HepG2 (cell line): ENCODE results near the gene LMCD1. TPM values are rescaled to one million over a fixed set of nuclear protein-coding genes. Genes with fewer than 3 reads are reported as not detected.

Experiments
- AGO1 ChIP-seq: fragments of 200-400 bp; formaldehyde crosslinking; IDR thresholded peaks from 2 replicates; pipeline ENCODE4 v1.6.1; 2017; ENCODE audit warnings: mild to moderate bottlenecking, low read depth, low read length, moderate library complexity; ENCODE audit not compliant: poor library complexity, severe bottlenecking
- HDAC2 ChIP-seq: sonication (generic); formaldehyde crosslinking; IDR thresholded peaks from 2 replicates; pipeline ENCODE4 v1.4.0; 2020; ENCODE audit warnings: missing genetic modification reagents
- HNF4G ChIP-seq, 2 experiments: sonication (generic) in 1 of 2; formaldehyde crosslinking in 1 of 2; IDR thresholded peaks; 2 replicates each; pipeline versions ENCODE4 v1.4.0 to v1.6.1; 2011 to 2020; ENCODE audit warnings: borderline replicate concordance in 2 of 2, low read depth in 2 of 2, mild to moderate bottlenecking in 2 of 2, low read length in 1 of 2, missing genetic modification reagents in 1 of 2, moderate library complexity in 1 of 2
- KAT7 ChIP-seq: IDR thresholded peaks from 2 replicates; pipeline ENCODE4 v1.6.1; 2018; ENCODE audit warnings: borderline replicate concordance, missing compliant biosample characterization
- NCOA5 ChIP-seq: sonication (generic); formaldehyde crosslinking; IDR thresholded peaks from 2 replicates; pipeline ENCODE4 v1.4.0; 2020; ENCODE audit warnings: missing genetic modification reagents
- RAD21 ChIP-seq: fragments of 450-650 bp; formaldehyde crosslinking; IDR thresholded peaks from 2 replicates; pipeline ENCODE4 v1.5.0; 2020; ENCODE audit warnings: mild to moderate bottlenecking
- SCMH1 ChIP-seq: sonication (generic); formaldehyde crosslinking; IDR thresholded peaks from 2 replicates; pipeline ENCODE4 v1.9.0; 2021; ENCODE audit warnings: missing genetic modification reagents, mild to moderate bottlenecking, borderline replicate concordance
- SRSF4 ChIP-seq: fragments of 200-400 bp; formaldehyde crosslinking; IDR thresholded peaks from one replicate; pipeline ENCODE4 v1.6.1; 2018; ENCODE audit warnings: mild to moderate bottlenecking, low read depth, low read length, moderate library complexity; ENCODE audit not compliant: poor library complexity, severe bottlenecking
- SRY ChIP-seq: sonication (generic); formaldehyde crosslinking; IDR thresholded peaks from 2 replicates; pipeline ENCODE4 v1.8.0; 2022; ENCODE audit warnings: mild to moderate bottlenecking, missing genetic modification reagents
- SSRP1 ChIP-seq: IDR thresholded peaks from 2 replicates; pipeline ENCODE4 v1.6.1; 2016; ENCODE audit warnings: control low read depth
- TEAD2 ChIP-seq: sonication (generic); formaldehyde crosslinking; IDR thresholded peaks from 2 replicates; pipeline ENCODE4 v1.9.0; 2021; ENCODE audit warnings: missing genetic modification reagents
- XBP1 ChIP-seq: sonication (generic); formaldehyde crosslinking; IDR thresholded peaks from 2 replicates; pipeline ENCODE4 v1.5.0; 2020; ENCODE audit warnings: missing genetic modification reagents
- ZNF468 ChIP-seq: sonication (generic); formaldehyde crosslinking; IDR thresholded peaks from 2 replicates; pipeline ENCODE4 v1.8.0; 2022; ENCODE audit warnings: mild to moderate bottlenecking, moderate library complexity, missing genetic modification reagents
- ZNF761 ChIP-seq: sonication (generic); formaldehyde crosslinking; conservative IDR thresholded peaks from 2 replicates; pipeline ENCODE4 v1.4.0; 2020; ENCODE audit warnings: mild to moderate bottlenecking, missing genetic modification reagents
- ZNF768 ChIP-seq: sonication (generic); formaldehyde crosslinking; IDR thresholded peaks from 2 replicates; pipeline ENCODE4 v1.4.0; 2020; ENCODE audit warnings: missing genetic modification reagents
- ZSCAN30 ChIP-seq: sonication (generic); formaldehyde crosslinking; IDR thresholded peaks from 2 replicates; pipeline ENCODE4 v1.5.0; 2020; ENCODE audit warnings: mild to moderate bottlenecking, missing genetic modification reagents
- polyA plus RNA-seq, 8 experiments: library from polyadenylated mRNA; depleted of rRNA in 3 of 8; stranded (reverse) in 7 of 8; unstranded in 1 of 8; fragments of >200 nt; fragmentation: Illumina TruSeq in 4 of 8; extraction: Trizol in 4 of 8; gene quantifications; 2 replicates each; pipeline versions ENCODE4 v1.2.1 to v1.2.3, GENCODE V29; 2011 to 2016; ENCODE audit warnings: low read depth in 4 of 8, missing spikeins in 1 of 8, mixed read lengths in 1 of 8; ENCODE audit not compliant: insufficient read depth in 1 of 8
- total RNA-seq, 5 experiments: library from RNA; depleted of rRNA; stranded (reverse); fragments of >200 nt; fragmentation: Illumina TruSeq; extraction: Trizol; gene quantifications; 2 replicates each; pipeline ENCODE4 v1.2.3, GENCODE V29; 2016; ENCODE audit warnings: low read depth in 1 of 5
- TF ChIP-seq, protein P1 (sequence below): sonication (generic); formaldehyde crosslinking; conservative IDR thresholded peaks from 2 replicates; pipeline ENCODE4 v1.4.0; 2020; ENCODE audit warnings: missing genetic modification reagents
- TF ChIP-seq, protein P2 (sequence below): IDR thresholded peaks from 2 replicates; pipeline ENCODE4 v1.4.0; 2020; ENCODE audit warnings: mild to moderate bottlenecking, missing genetic modification reagents
- TF ChIP-seq, protein P3 (sequence below): sonication (generic); formaldehyde crosslinking; IDR thresholded peaks from 2 replicates; pipeline ENCODE4 v1.5.0; 2020; ENCODE audit warnings: missing genetic modification reagents
- TF ChIP-seq, protein P4 (sequence below): sonication (generic); formaldehyde crosslinking; IDR thresholded peaks from 2 replicates; pipeline ENCODE4 v1.4.0; 2020; ENCODE audit warnings: missing genetic modification reagents

LMCD1 gene
- total and polyA plus RNA-seq, 2 of the 13 experiments (the other 11 are each of a cell fraction or from before 2014, with no cell fraction given) = 6.2 to 7.1 TPM

DNA sequence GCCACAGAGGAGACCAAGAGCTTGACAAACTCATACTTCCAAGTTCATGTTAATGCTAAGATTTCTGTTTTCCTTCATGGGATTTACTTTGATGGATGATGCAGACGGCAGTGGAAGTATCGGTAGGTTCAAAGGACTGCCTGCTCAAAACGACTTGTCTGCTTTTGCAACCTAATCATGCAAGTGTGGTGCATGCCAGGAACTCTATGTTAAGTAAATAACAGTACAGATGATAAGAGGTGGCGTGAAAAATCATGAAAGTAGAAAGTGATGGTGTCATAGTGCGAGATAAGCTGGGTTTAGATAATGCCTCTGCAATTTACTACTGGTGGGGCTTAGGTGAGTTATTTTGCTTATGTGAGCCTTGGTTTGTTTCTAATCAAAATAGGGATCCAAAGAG lies 14.7 kb upstream of the LMCD1 start (continued):
- no peak for TF ChIP-seq ZNF761 (CRISPR knock-in tag)
- TF ChIP-seq KAT7 (CRISPR knock-in tag) = no peak
- TF ChIP-seq NCOA5 = no peak
- TF ChIP-seq RAD21 (CRISPR knock-in tag) = no peak
- TF ChIP-seq ZSCAN30 (CRISPR knock-in tag) = no peak
- TF ChIP-seq XBP1 (CRISPR knock-in tag) = no peak
- TF ChIP-seq HNF4G (IDR thresholded peaks at IDR 0.05; ENCODE audit: borderline replicate concordance, low read depth, low read length) = no peak
- TF ChIP-seq HNF4G (CRISPR knock-in tag; IDR thresholded peaks at IDR 0.05; ENCODE audit: borderline replicate concordance, low read depth) = no peak
- TF ChIP-seq ZNF468 (CRISPR knock-in tag) = no peak
- TF ChIP-seq TEAD2 (CRISPR knock-in tag) = no peak
- TF ChIP-seq AGO1 = no peak
- TF ChIP-seq, protein P1, sequence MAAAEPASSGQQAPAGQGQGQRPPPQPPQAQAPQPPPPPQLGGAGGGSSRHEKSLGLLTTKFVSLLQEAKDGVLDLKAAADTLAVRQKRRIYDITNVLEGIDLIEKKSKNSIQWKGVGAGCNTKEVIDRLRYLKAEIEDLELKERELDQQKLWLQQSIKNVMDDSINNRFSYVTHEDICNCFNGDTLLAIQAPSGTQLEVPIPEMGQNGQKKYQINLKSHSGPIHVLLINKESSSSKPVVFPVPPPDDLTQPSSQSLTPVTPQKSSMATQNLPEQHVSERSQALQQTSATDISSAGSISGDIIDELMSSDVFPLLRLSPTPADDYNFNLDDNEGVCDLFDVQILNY = no peak
- TF ChIP-seq SRY = no peak
- TF ChIP-seq ZNF768 = no peak
- TF ChIP-seq, protein P2, sequence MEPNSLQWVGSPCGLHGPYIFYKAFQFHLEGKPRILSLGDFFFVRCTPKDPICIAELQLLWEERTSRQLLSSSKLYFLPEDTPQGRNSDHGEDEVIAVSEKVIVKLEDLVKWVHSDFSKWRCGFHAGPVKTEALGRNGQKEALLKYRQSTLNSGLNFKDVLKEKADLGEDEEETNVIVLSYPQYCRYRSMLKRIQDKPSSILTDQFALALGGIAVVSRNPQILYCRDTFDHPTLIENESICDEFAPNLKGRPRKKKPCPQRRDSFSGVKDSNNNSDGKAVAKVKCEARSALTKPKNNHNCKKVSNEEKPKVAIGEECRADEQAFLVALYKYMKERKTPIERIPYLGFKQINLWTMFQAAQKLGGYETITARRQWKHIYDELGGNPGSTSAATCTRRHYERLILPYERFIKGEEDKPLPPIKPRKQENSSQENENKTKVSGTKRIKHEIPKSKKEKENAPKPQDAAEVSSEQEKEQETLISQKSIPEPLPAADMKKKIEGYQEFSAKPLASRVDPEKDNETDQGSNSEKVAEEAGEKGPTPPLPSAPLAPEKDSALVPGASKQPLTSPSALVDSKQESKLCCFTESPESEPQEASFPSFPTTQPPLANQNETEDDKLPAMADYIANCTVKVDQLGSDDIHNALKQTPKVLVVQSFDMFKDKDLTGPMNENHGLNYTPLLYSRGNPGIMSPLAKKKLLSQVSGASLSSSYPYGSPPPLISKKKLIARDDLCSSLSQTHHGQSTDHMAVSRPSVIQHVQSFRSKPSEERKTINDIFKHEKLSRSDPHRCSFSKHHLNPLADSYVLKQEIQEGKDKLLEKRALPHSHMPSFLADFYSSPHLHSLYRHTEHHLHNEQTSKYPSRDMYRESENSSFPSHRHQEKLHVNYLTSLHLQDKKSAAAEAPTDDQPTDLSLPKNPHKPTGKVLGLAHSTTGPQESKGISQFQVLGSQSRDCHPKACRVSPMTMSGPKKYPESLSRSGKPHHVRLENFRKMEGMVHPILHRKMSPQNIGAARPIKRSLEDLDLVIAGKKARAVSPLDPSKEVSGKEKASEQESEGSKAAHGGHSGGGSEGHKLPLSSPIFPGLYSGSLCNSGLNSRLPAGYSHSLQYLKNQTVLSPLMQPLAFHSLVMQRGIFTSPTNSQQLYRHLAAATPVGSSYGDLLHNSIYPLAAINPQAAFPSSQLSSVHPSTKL (CRISPR knock-in tag) = peak; percentile 97
- TF ChIP-seq SCMH1 (CRISPR knock-in tag) = no peak
- TF ChIP-seq SSRP1 (CRISPR knock-in tag) = no peak
- TF ChIP-seq, protein P3, sequence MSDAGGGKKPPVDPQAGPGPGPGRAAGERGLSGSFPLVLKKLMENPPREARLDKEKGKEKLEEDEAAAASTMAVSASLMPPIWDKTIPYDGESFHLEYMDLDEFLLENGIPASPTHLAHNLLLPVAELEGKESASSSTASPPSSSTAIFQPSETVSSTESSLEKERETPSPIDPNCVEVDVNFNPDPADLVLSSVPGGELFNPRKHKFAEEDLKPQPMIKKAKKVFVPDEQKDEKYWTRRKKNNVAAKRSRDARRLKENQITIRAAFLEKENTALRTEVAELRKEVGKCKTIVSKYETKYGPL (CRISPR knock-in tag) = no peak
- TF ChIP-seq, protein P4, sequence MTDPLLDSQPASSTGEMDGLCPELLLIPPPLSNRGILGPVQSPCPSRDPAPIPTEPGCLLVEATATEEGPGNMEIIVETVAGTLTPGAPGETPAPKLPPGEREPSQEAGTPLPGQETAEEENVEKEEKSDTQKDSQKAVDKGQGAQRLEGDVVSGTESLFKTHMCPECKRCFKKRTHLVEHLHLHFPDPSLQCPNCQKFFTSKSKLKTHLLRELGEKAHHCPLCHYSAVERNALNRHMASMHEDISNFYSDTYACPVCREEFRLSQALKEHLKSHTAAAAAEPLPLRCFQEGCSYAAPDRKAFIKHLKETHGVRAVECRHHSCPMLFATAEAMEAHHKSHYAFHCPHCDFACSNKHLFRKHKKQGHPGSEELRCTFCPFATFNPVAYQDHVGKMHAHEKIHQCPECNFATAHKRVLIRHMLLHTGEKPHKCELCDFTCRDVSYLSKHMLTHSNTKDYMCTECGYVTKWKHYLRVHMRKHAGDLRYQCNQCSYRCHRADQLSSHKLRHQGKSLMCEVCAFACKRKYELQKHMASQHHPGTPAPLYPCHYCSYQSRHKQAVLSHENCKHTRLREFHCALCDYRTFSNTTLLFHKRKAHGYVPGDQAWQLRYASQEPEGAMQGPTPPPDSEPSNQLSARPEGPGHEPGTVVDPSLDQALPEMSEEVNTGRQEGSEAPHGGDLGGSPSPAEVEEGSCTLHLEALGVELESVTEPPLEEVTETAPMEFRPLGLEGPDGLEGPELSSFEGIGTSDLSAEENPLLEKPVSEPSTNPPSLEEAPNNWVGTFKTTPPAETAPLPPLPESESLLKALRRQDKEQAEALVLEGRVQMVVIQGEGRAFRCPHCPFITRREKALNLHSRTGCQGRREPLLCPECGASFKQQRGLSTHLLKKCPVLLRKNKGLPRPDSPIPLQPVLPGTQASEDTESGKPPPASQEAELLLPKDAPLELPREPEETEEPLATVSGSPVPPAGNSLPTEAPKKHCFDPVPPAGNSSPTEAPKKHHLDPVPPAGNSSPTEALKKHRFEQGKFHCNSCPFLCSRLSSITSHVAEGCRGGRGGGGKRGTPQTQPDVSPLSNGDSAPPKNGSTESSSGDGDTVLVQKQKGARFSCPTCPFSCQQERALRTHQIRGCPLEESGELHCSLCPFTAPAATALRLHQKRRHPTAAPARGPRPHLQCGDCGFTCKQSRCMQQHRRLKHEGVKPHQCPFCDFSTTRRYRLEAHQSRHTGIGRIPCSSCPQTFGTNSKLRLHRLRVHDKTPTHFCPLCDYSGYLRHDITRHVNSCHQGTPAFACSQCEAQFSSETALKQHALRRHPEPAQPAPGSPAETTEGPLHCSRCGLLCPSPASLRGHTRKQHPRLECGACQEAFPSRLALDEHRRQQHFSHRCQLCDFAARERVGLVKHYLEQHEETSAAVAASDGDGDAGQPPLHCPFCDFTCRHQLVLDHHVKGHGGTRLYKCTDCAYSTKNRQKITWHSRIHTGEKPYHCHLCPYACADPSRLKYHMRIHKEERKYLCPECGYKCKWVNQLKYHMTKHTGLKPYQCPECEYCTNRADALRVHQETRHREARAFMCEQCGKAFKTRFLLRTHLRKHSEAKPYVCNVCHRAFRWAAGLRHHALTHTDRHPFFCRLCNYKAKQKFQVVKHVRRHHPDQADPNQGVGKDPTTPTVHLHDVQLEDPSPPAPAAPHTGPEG (CRISPR knock-in tag) = no peak
- no peak for TF ChIP-seq SRSF4
- TF ChIP-seq HDAC2 (CRISPR knock-in tag) = peak; percentile 82
